Measurements from ENCODE around the gene CYP2W1.

GRCh38 chr7:949021-949934 lies 33.7 kb upstream of the CYP2W1 start:
- TF ChIP-seq EZH2 (IDR thresholded peaks at IDR 0.05; ENCODE audit: borderline replicate concordance, low read depth, low read length, severe bottlenecking) (no peak), POLR2A (IDR thresholded peaks at IDR 0.05; ENCODE audit: low read depth, low read length) (no peak), POLR2AphosphoS5 (IDR thresholded peaks at IDR 0.05; ENCODE audit: insufficient read depth, low read depth, low read length) (no peak), MYC (IDR thresholded peaks at IDR 0.05; ENCODE audit: low read depth, low read length) (no peak)
- TF ChIP-seq, protein P1, sequence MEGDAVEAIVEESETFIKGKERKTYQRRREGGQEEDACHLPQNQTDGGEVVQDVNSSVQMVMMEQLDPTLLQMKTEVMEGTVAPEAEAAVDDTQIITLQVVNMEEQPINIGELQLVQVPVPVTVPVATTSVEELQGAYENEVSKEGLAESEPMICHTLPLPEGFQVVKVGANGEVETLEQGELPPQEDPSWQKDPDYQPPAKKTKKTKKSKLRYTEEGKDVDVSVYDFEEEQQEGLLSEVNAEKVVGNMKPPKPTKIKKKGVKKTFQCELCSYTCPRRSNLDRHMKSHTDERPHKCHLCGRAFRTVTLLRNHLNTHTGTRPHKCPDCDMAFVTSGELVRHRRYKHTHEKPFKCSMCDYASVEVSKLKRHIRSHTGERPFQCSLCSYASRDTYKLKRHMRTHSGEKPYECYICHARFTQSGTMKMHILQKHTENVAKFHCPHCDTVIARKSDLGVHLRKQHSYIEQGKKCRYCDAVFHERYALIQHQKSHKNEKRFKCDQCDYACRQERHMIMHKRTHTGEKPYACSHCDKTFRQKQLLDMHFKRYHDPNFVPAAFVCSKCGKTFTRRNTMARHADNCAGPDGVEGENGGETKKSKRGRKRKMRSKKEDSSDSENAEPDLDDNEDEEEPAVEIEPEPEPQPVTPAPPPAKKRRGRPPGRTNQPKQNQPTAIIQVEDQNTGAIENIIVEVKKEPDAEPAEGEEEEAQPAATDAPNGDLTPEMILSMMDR (IDR thresholded peaks at IDR 0.05; ENCODE audit: extremely low read depth in 1 of 2, insufficient read depth in 1 of 2, low read depth in 1 of 2, low read length in 2 of 2): no peak

Data from endothelial cell of umbilical vein (primary cell).